Upper lobe of right lung (tissue), 1 donor: ENCODE results near the gene HOXB1. TPM values are rescaled to one million over a fixed set of nuclear protein-coding genes. Genes with fewer than 3 reads are reported as not detected.
A peak's percentile ranks its signal among the peaks of the same experiment; 100 is the strongest.

Experiments
- ATAC-seq: fragments of 200-7000 bp; cut with Tn5 transposase; one replicate; pipeline ENCODE4 v1.9.1; 2020; ENCODE audit warnings: mild to moderate bottlenecking, moderate library complexity
- DNase-seq: peaks from one replicate; pipeline ENCODE4 v3.0.0-alpha.2; 2020
- H3K27ac ChIP-seq: fragments of 200-600 bp; one replicate; pipeline ENCODE4 v1.8.0; 2022
- H3K27me3 ChIP-seq: fragments of 200-600 bp; one replicate; pipeline ENCODE4 v1.8.0; 2022; ENCODE audit warnings: mild to moderate bottlenecking
- H3K36me3 ChIP-seq: fragments of 200-600 bp; one replicate; pipeline ENCODE4 v1.8.0; 2022
- H3K4me1 ChIP-seq: fragments of 200-600 bp; one replicate; pipeline ENCODE4 v1.8.0; 2022
- H3K4me3 ChIP-seq: fragments of 200-600 bp; one replicate; pipeline ENCODE4 v1.8.0; 2022; ENCODE audit warnings: mild to moderate bottlenecking
- H3K9me3 ChIP-seq: fragments of 200-600 bp; one replicate; pipeline ENCODE4 v1.8.0; 2022
- CTCF ChIP-seq: fragments of 200-600 bp; IDR thresholded peaks from one replicate; pipeline ENCODE4 v1.8.0; 2022; ENCODE audit warnings: antibody characterized with exemption
- intact Hi-C: fragments of 100-400 bp; cut with DNase I; formaldehyde crosslinking; loops from one replicate; pipeline ENCODE4 v1.11.0; 2022
- total RNA-seq: library from RNA; stranded (reverse); fragmentation: NEBNext Ultra II Directional; extraction: Animal tissue kit (Norgen Biotek cat#: 25700); gene quantifications from one replicate; pipeline ENCODE4 v1.2.1, GENCODE V29; 2021
- donor health status: DM: no; HTN: yes; CAD: no; lungs with severe emphysema.

The HOXB1 gene
- total RNA-seq, 1 donor from 2014 or later = not detected

GRCh38 chr17:48517478-48517877 lies 13.3 kb downstream of the HOXB1 start:
- no peaks in the 10 kb centered on the region for H3K9me3 ChIP-seq
- no peaks in the 10 kb centered on the region for H3K36me3 ChIP-seq
- H3K27me3 ChIP-seq = peaks cover 41% of the 10 kb centered on the region
- no peak for ATAC-seq
- intact Hi-C loops = no loop called here
- no peak for DNase-seq
- no peak overlapping the region for H3K4me3 ChIP-seq
- TF ChIP-seq CTCF = no peak
- H3K27ac ChIP-seq = no peak overlapping the region
- H3K4me1 ChIP-seq = no peaks in the 10 kb centered on the region

GRCh38 chr17:48515925-48516900 lies 14.6 kb downstream of the HOXB1 start:
- H3K4me1 ChIP-seq = no peaks in the 10 kb centered on the region
- ATAC-seq = no peak
- intact Hi-C loops = no loop called here
- no peak overlapping the region for H3K27ac ChIP-seq
- no peak overlapping the region for H3K4me3 ChIP-seq
- no peak for DNase-seq
- H3K27me3 ChIP-seq = peaks cover 36% of the 10 kb centered on the region
- no peak for TF ChIP-seq CTCF
- no peaks in the 10 kb centered on the region for H3K36me3 ChIP-seq
- H3K9me3 ChIP-seq = no peaks in the 10 kb centered on the region

- H3K4me1 ChIP-seq = no peaks in the 10 kb centered on the region
- ATAC-seq (no peak), DNase-seq (no peak)
- no peak for TF ChIP-seq CTCF
- intact Hi-C loops = no loop called here
- no peak overlapping the region for H3K4me3 ChIP-seq
- peaks cover 31% of the 10 kb centered on the region for H3K27me3 ChIP-seq
- H3K27ac ChIP-seq = no peak overlapping the region
- H3K36me3 ChIP-seq = no peaks in the 10 kb centered on the region
- H3K9me3 ChIP-seq = no peaks in the 10 kb centered on the region
These were observed 16.3 kb downstream of the HOXB1 start for GRCh38 chr17:48514477-48514876.

- peak; percentile 44 for ATAC-seq
- TF ChIP-seq CTCF = no peak
- Histone ChIP-seq H3K9me3 (no peaks in the 10 kb centered on the region), H3K27me3 (peaks cover 31% of the 10 kb centered on the region), H3K4me1 (no peaks in the 10 kb centered on the region), H3K4me3 (no peak overlapping the region), H3K27ac (no peak overlapping the region), H3K36me3 (no peaks in the 10 kb centered on the region)
- intact Hi-C loops = no loop called here
- DNase-seq = no peak
These were observed 16.9 kb downstream of the HOXB1 start for GRCh38 chr17:48513666-48514455.

GRCh38 chr17:48513097-48513496 lies 17.7 kb downstream of the HOXB1 start:
- intact Hi-C loops = no loop called here
- Histone ChIP-seq H3K4me3 (no peak overlapping the region), H3K27ac (no peak overlapping the region), H3K9me3 (no peaks in the 10 kb centered on the region), H3K36me3 (no peaks in the 10 kb centered on the region), H3K27me3 (peaks cover 31% of the 10 kb centered on the region), H3K4me1 (no peaks in the 10 kb centered on the region)
- ATAC-seq = peak; percentile 29
- DNase-seq = no peak
- TF ChIP-seq CTCF = no peak
